GM23248 (cell line): ENCODE measurements around the gene CLEC19A. TPM values are rescaled to one million over a fixed set of nuclear protein-coding genes. Genes with fewer than 3 reads are reported as not detected.

Source experiments
- DNase-seq: peaks from one replicate; pipeline ENCODE4 v3.0.0-alpha.2; 2015
- H2AFZ ChIP-seq: fragments of 200-600 bp; sonication (generic); 2 replicates; pipeline ENCODE4 v1.6.1; 2016; ENCODE audit warnings: antibody characterized with exemption
- H3F3A ChIP-seq: fragments of 200-600 bp; sonication (generic); 2 replicates; pipeline ENCODE4 v1.6.1; 2016; ENCODE audit warnings: mild to moderate bottlenecking, antibody characterized with exemption, mixed run types; ENCODE audit not compliant: insufficient read depth
- H3K27ac ChIP-seq: fragments of 200-600 bp; sonication (generic); 2 replicates; pipeline ENCODE4 v1.5.1; 2016; ENCODE audit warnings: mild to moderate bottlenecking
- H3K27me3 ChIP-seq: fragments of 200-600 bp; sonication (generic); replicated peaks from 2 replicates; pipeline ENCODE4 v1.6.1; 2016; ENCODE audit warnings: mild to moderate bottlenecking; ENCODE audit not compliant: insufficient read depth
- H3K36me3 ChIP-seq: fragments of 200-600 bp; sonication (generic); 2 replicates; pipeline ENCODE4 v1.6.1; 2016; ENCODE audit warnings: low read depth, mild to moderate bottlenecking
- H3K4me1 ChIP-seq: fragments of 200-600 bp; sonication (generic); 2 replicates; pipeline ENCODE4 v1.6.1; 2016; ENCODE audit warnings: mild to moderate bottlenecking; ENCODE audit not compliant: insufficient read depth
- H3K4me2 ChIP-seq: fragments of 200-600 bp; sonication (generic); one replicate; pipeline ENCODE4 v1.6.1; 2016; ENCODE audit warnings: mild to moderate bottlenecking; ENCODE audit not compliant: unreplicated experiment
- H3K4me3 ChIP-seq: fragments of 200-600 bp; sonication (generic); 2 replicates; pipeline ENCODE4 v1.5.1; 2016; ENCODE audit warnings: mild to moderate bottlenecking
- H3K79me2 ChIP-seq: fragments of 200-600 bp; sonication (generic); 2 replicates; pipeline ENCODE4 v1.6.1; 2016; ENCODE audit warnings: mild to moderate bottlenecking; ENCODE audit not compliant: insufficient read depth
- H3K9ac ChIP-seq: fragments of 200-600 bp; sonication (generic); 2 replicates; pipeline ENCODE4 v1.6.1; 2016; ENCODE audit warnings: mild to moderate bottlenecking
- H3K9me2 ChIP-seq: fragments of 200-600 bp; sonication (generic); 2 replicates; pipeline ENCODE4 v1.6.1; 2016; ENCODE audit warnings: mixed run types, mild to moderate bottlenecking, moderate library complexity; ENCODE audit not compliant: insufficient read depth
- H3K9me3 ChIP-seq: fragments of 200-600 bp; sonication (generic); one replicate; pipeline ENCODE4 v1.6.1; 2017; ENCODE audit warnings: low read depth
- H4K20me1 ChIP-seq: fragments of 200-600 bp; sonication (generic); 2 replicates; pipeline ENCODE4 v1.6.0; 2016; ENCODE audit not compliant: insufficient read depth
- EZH2 ChIP-seq: fragments of 200-600 bp; sonication (generic); IDR thresholded peaks from 2 replicates; pipeline ENCODE4 v1.6.1; 2018; ENCODE audit warnings: antibody characterized with exemption, mild to moderate bottlenecking; ENCODE audit not compliant: insufficient read depth, poor library complexity, severe bottlenecking
- EZH2phosphoT487 ChIP-seq: fragments of 200-600 bp; sonication (generic); IDR thresholded peaks from 2 replicates; pipeline ENCODE4 v1.6.1; 2018; ENCODE audit warnings: antibody characterized with exemption, moderate library complexity, mild to moderate bottlenecking, low read depth; ENCODE audit not compliant: insufficient read depth
- WGBS, 2 experiments: methylation state at CpG; one replicate each; pipeline ENCODE4 v1.1.6; 2015 to 2017; ENCODE audit warnings: low lambda C conversion rate in 2 of 2, low coverage in 1 of 2; ENCODE audit errors: missing lambda C conversion rate in 2 of 2; 5-methylcytosine and 5-hydroxymethylcytosine counted together
- in situ Hi-C: fragments of 300-500 bp; cut with MboI; formaldehyde crosslinking; loops from 2 replicates; pipeline ENCODE4 v1.15.0; 2020
- polyA plus RNA-seq: library from polyadenylated mRNA; unstranded; fragments of >200 nt; fragmentation: Nextera tagmentation; extraction: Ambion mirVana; gene quantifications from 2 replicates; pipeline ENCODE4 v1.2.1, GENCODE V29; 2016
- total RNA-seq: library from RNA; depleted of rRNA; stranded (reverse); fragments of >200 nt; shearing (Covaris generic); gene quantifications from 2 replicates; pipeline ENCODE4 v1.2.3, GENCODE V29; 2014

CLEC19A gene
- total and polyA plus RNA-seq, 2 experiments from 2014 or later: not detected

GRCh38 chr16:19274165-19274797 lies 11.2 kb upstream of the CLEC19A start:
- H4K20me1 ChIP-seq: no peaks in the 10 kb centered on the region
- no peaks in the 10 kb centered on the region for H3K9me2 ChIP-seq
- no peak overlapping the region for H2AFZ ChIP-seq
- no peaks in the 10 kb centered on the region for H3K4me1 ChIP-seq
- no peak overlapping the region for H3K4me2 ChIP-seq
- in situ Hi-C loops: no loop called here
- H3F3A ChIP-seq: no peaks in the 10 kb centered on the region
- H3K4me3 ChIP-seq: no peak overlapping the region
- no peak overlapping the region for H3K9ac ChIP-seq
- TF ChIP-seq EZH2phosphoT487: no peak
- TF ChIP-seq EZH2: no peak
- no peak overlapping the region for H3K27ac ChIP-seq
- H3K79me2 ChIP-seq: no peaks in the 10 kb centered on the region
- no peak for DNase-seq
- H3K27me3 ChIP-seq: no peaks in the 10 kb centered on the region
- no peaks in the 10 kb centered on the region for H3K9me3 ChIP-seq
- H3K36me3 ChIP-seq: no peaks in the 10 kb centered on the region
- 22 to 24% methylated on average over 1 of the region's 1 CpG for WGBS, 2 experiments

GRCh38 chr16:19278403-19278802 lies 7.1 kb upstream of the CLEC19A start:
- no peaks in the 10 kb centered on the region for H3K79me2 ChIP-seq
- H3K4me2 ChIP-seq: no peak overlapping the region
- DNase-seq: no peak
- no peaks in the 10 kb centered on the region for H4K20me1 ChIP-seq
- no peak overlapping the region for H3K27ac ChIP-seq
- TF ChIP-seq EZH2 (no peak), EZH2phosphoT487 (no peak)
- H3K4me3 ChIP-seq: no peak overlapping the region
- H3K36me3 ChIP-seq: no peaks in the 10 kb centered on the region
- H3K27me3 ChIP-seq: no peaks in the 10 kb centered on the region
- no peak overlapping the region for H3K9ac ChIP-seq
- H3F3A ChIP-seq: no peaks in the 10 kb centered on the region
- 35 to 59% methylated on average over 2 of the region's 2 CpGs for WGBS, 2 experiments
- no peak overlapping the region for H2AFZ ChIP-seq
- in situ Hi-C loops: no loop called here
- H3K9me2 ChIP-seq: no peaks in the 10 kb centered on the region
- H3K4me1 ChIP-seq: no peaks in the 10 kb centered on the region
- no peaks in the 10 kb centered on the region for H3K9me3 ChIP-seq

- Histone ChIP-seq H3K4me1 (no peaks in the 10 kb centered on the region), H3F3A (no peaks in the 10 kb centered on the region), H3K27ac (no peak overlapping the region), H3K9me2 (no peaks in the 10 kb centered on the region), H2AFZ (no peak overlapping the region), H3K9ac (no peak overlapping the region), H3K79me2 (no peaks in the 10 kb centered on the region), H3K36me3 (no peaks in the 10 kb centered on the region), H3K9me3 (no peaks in the 10 kb centered on the region), H3K4me3 (no peak overlapping the region), H3K4me2 (no peak overlapping the region), H3K27me3 (no peaks in the 10 kb centered on the region), H4K20me1 (no peaks in the 10 kb centered on the region)
- DNase-seq: no peak
- WGBS, 2 experiments: 78 to 88% methylated on average over 2 of the region's 2 CpGs
- no peak for TF ChIP-seq EZH2
- no peak for TF ChIP-seq EZH2phosphoT487
- in situ Hi-C loops: no loop called here
Measured at GRCh38 chr16:19281246-19281645, 4.3 kb upstream of the CLEC19A start.

GRCh38 chr16:19282101-19282500 lies 3.4 kb upstream of the CLEC19A start:
- Histone ChIP-seq H3F3A (no peaks in the 10 kb centered on the region), H3K27ac (no peak overlapping the region), H3K4me2 (no peak overlapping the region), H3K79me2 (no peaks in the 10 kb centered on the region), H3K4me3 (no peak overlapping the region), H3K4me1 (no peaks in the 10 kb centered on the region), H3K9ac (no peak overlapping the region), H3K36me3 (no peaks in the 10 kb centered on the region), H4K20me1 (no peaks in the 10 kb centered on the region), H2AFZ (no peak overlapping the region), H3K9me3 (no peaks in the 10 kb centered on the region), H3K27me3 (no peaks in the 10 kb centered on the region), H3K9me2 (no peaks in the 10 kb centered on the region)
- 31 to 35% methylated on average over 3 of the region's 3 CpGs for WGBS, 2 experiments
- in situ Hi-C loops: no loop called here
- no peak for DNase-seq
- TF ChIP-seq EZH2 (no peak), EZH2phosphoT487 (no peak)

GRCh38 chr16:19283637-19284036 lies 1.9 kb upstream of the CLEC19A start:
- TF ChIP-seq EZH2: no peak
- TF ChIP-seq EZH2phosphoT487: no peak
- H3F3A ChIP-seq: no peaks in the 10 kb centered on the region
- no peaks in the 10 kb centered on the region for H3K9me2 ChIP-seq
- H3K36me3 ChIP-seq: no peaks in the 10 kb centered on the region
- no peak overlapping the region for H3K4me2 ChIP-seq
- H3K4me3 ChIP-seq: no peak overlapping the region
- no peak overlapping the region for H3K27ac ChIP-seq
- no peak overlapping the region for H3K9ac ChIP-seq
- no peaks in the 10 kb centered on the region for H3K4me1 ChIP-seq
- DNase-seq: no peak
- 9 to 44% methylated on average over 2 of the region's 2 CpGs for WGBS, 2 experiments
- H2AFZ ChIP-seq: no peak overlapping the region
- H3K27me3 ChIP-seq: no peaks in the 10 kb centered on the region
- no peaks in the 10 kb centered on the region for H4K20me1 ChIP-seq
- no peaks in the 10 kb centered on the region for H3K79me2 ChIP-seq
- in situ Hi-C loops: no loop called here
- H3K9me3 ChIP-seq: no peaks in the 10 kb centered on the region
